ENCODE results near the gene TIMM44. TPM values are rescaled to one million over a fixed set of nuclear protein-coding genes. Genes with fewer than 3 reads are reported as not detected.

TIMM44 gene
- total RNA-seq, 1 donor from 2014 or later = 97.6 TPM

- Mint-ChIP-seq H3K9me3 (no peaks in the 10 kb centered on the region), H3K27ac (ENCODE audit: unreplicated experiment) (no peak overlapping the region), H3K4me1 (no peaks in the 10 kb centered on the region), H3K36me3 (ENCODE audit: low read depth) (peaks cover 9% of the 10 kb centered on the region), H3K27me3 (ENCODE audit: low read depth) (no peaks in the 10 kb centered on the region), H3K4me3 (no peak overlapping the region)
- DNase-seq (ENCODE audit: low read depth, low spot score) = no peak
- no peak for TF ChIP-seq CTCF (conservative IDR thresholded peaks at IDR 0.05)
Measured at GRCh38 chr19:7975037-7975436, 31.6 kb upstream of the TIMM44 start.

GRCh38 chr19:7973883-7974282 is 30.4 kb upstream of the TIMM44 start:
- H3K27ac Mint-ChIP-seq (ENCODE audit: unreplicated experiment) = no peak overlapping the region
- TF ChIP-seq CTCF (conservative IDR thresholded peaks at IDR 0.05) = no peak
- no peak overlapping the region for H3K4me3 Mint-ChIP-seq
- H3K9me3 Mint-ChIP-seq = no peaks in the 10 kb centered on the region
- peaks cover 9% of the 10 kb centered on the region for H3K36me3 Mint-ChIP-seq (ENCODE audit: low read depth)
- H3K27me3 Mint-ChIP-seq (ENCODE audit: low read depth) = no peaks in the 10 kb centered on the region
- DNase-seq (ENCODE audit: low read depth, low spot score) = no peak
- H3K4me1 Mint-ChIP-seq = peaks cover 4% of the 10 kb centered on the region

- Mint-ChIP-seq H3K27ac (ENCODE audit: unreplicated experiment) (no peak overlapping the region), H3K36me3 (ENCODE audit: low read depth) (peaks cover 13% of the 10 kb centered on the region), H3K4me3 (no peak overlapping the region), H3K4me1 (peaks cover 4% of the 10 kb centered on the region), H3K27me3 (ENCODE audit: low read depth) (no peaks in the 10 kb centered on the region), H3K9me3 (no peaks in the 10 kb centered on the region)
- no peak for DNase-seq (ENCODE audit: low read depth, low spot score)
- TF ChIP-seq CTCF (conservative IDR thresholded peaks at IDR 0.05) = no peak
Measured at GRCh38 chr19:7971553-7972520, 28.4 kb upstream of the TIMM44 start.

- peaks cover 4% of the 10 kb centered on the region for H3K4me1 Mint-ChIP-seq
- DNase-seq (ENCODE audit: low read depth, low spot score) = peak; percentile 65
- H3K36me3 Mint-ChIP-seq (ENCODE audit: low read depth) = peaks cover 16% of the 10 kb centered on the region
- no peak overlapping the region for H3K4me3 Mint-ChIP-seq
- peak; percentile 77 for TF ChIP-seq CTCF (conservative IDR thresholded peaks at IDR 0.05)
- no peaks in the 10 kb centered on the region for H3K9me3 Mint-ChIP-seq
- no peak overlapping the region for H3K27ac Mint-ChIP-seq (ENCODE audit: unreplicated experiment)
- H3K27me3 Mint-ChIP-seq (ENCODE audit: low read depth) = no peaks in the 10 kb centered on the region
Measured at GRCh38 chr19:7970716-7971448, 27.4 kb upstream of the TIMM44 start.

GRCh38 chr19:7969555-7969939 is 26.1 kb upstream of the TIMM44 start:
- DNase-seq (ENCODE audit: low read depth, low spot score) = no peak
- H3K27ac Mint-ChIP-seq (ENCODE audit: unreplicated experiment) = no peak overlapping the region
- no peak overlapping the region for H3K4me3 Mint-ChIP-seq
- no peaks in the 10 kb centered on the region for H3K9me3 Mint-ChIP-seq
- TF ChIP-seq CTCF (conservative IDR thresholded peaks at IDR 0.05) = no peak
- peaks cover 4% of the 10 kb centered on the region for H3K4me1 Mint-ChIP-seq
- peaks cover 16% of the 10 kb centered on the region for H3K36me3 Mint-ChIP-seq (ENCODE audit: low read depth)
- no peaks in the 10 kb centered on the region for H3K27me3 Mint-ChIP-seq (ENCODE audit: low read depth)

Data from neural crest cell (in vitro differentiated cells).